HepG2 (cell line): Measurements from ENCODE around the gene ZBTB46. TPM values are rescaled to one million over a fixed set of nuclear protein-coding genes. Genes with fewer than 3 reads are reported as not detected.

ENCODE experiments used
- ATM ChIP-seq: fragments of 450-650 bp; IDR thresholded peaks from 2 replicates; pipeline ENCODE4 v1.7.1; 2017; ENCODE audit warnings: mild to moderate bottlenecking, borderline replicate concordance
- EZH2 ChIP-seq: conservative IDR thresholded peaks from 2 replicates; pipeline ENCODE4 v1.6.1; 2012; ENCODE audit warnings: mild to moderate bottlenecking, low read depth, low read length, moderate library complexity
- KDM5A ChIP-seq: fragments of 200-600 bp; sonication (generic); IDR thresholded peaks from 2 replicates; pipeline ENCODE4 v1.7.0; 2018; ENCODE audit warnings: antibody characterized with exemption, mild to moderate bottlenecking, low read length, borderline replicate concordance
- PAWR ChIP-seq: sonication (generic); formaldehyde crosslinking; IDR thresholded peaks from 2 replicates; pipeline ENCODE4 v1.4.0; 2020; ENCODE audit warnings: missing genetic modification reagents, mild to moderate bottlenecking, borderline replicate concordance
- PTBP1 ChIP-seq: fragments of 200-400 bp; formaldehyde crosslinking; IDR thresholded peaks from 2 replicates; pipeline ENCODE4 v1.6.1; 2018; ENCODE audit warnings: low read length, low read depth; ENCODE audit not compliant: poor library complexity, severe bottlenecking
- REL ChIP-seq: sonication (generic); formaldehyde crosslinking; conservative IDR thresholded peaks from 2 replicates; pipeline ENCODE4 v1.8.0; 2022; ENCODE audit warnings: mild to moderate bottlenecking, missing genetic modification reagents, moderate library complexity
- SMC3 ChIP-seq: IDR thresholded peaks from 2 replicates; pipeline ENCODE4 v1.6.1; 2011; ENCODE audit warnings: low read length, improper control_type of control experiment
- TOPORS ChIP-seq: sonication (generic); formaldehyde crosslinking; IDR thresholded peaks from 2 replicates; pipeline ENCODE4 v1.8.0; 2023; ENCODE audit warnings: mild to moderate bottlenecking, missing genetic modification reagents
- ZBTB7A ChIP-seq: sonication (generic); formaldehyde crosslinking; IDR thresholded peaks from 2 replicates; pipeline ENCODE4 v1.8.0; 2022; ENCODE audit warnings: mild to moderate bottlenecking, missing genetic modification reagents
- ZFP41 ChIP-seq: sonication (generic); formaldehyde crosslinking; IDR thresholded peaks from 2 replicates; pipeline ENCODE4 v1.4.0; 2020; ENCODE audit warnings: mild to moderate bottlenecking, missing genetic modification reagents, borderline replicate concordance
- ZKSCAN5 ChIP-seq: sonication (generic); formaldehyde crosslinking; IDR thresholded peaks from 2 replicates; pipeline ENCODE4 v1.5.1; 2020; ENCODE audit warnings: mild to moderate bottlenecking, missing genetic modification reagents
- ZNF17 ChIP-seq: sonication (generic); formaldehyde crosslinking; IDR thresholded peaks from 2 replicates; pipeline ENCODE4 v1.5.0; 2020; ENCODE audit warnings: mild to moderate bottlenecking, missing genetic modification reagents
- ZNF234 ChIP-seq: sonication (generic); formaldehyde crosslinking; conservative IDR thresholded peaks from 2 replicates; pipeline ENCODE4 v1.5.1; 2020; ENCODE audit warnings: mild to moderate bottlenecking, missing genetic modification reagents
- ZNF569 ChIP-seq: sonication (generic); formaldehyde crosslinking; IDR thresholded peaks from 2 replicates; pipeline ENCODE4 v1.5.0; 2020; ENCODE audit warnings: mild to moderate bottlenecking, missing genetic modification reagents, moderate library complexity, borderline replicate concordance
- polyA plus RNA-seq, 8 experiments: library from polyadenylated mRNA; depleted of rRNA in 3 of 8; stranded (reverse) in 7 of 8; unstranded in 1 of 8; fragments of >200 nt; fragmentation: Illumina TruSeq in 4 of 8; extraction: Trizol in 4 of 8; gene quantifications; 2 replicates each; pipeline versions ENCODE4 v1.2.1 to v1.2.3, GENCODE V29; 2011 to 2016; ENCODE audit warnings: low read depth in 4 of 8, missing spikeins in 1 of 8, mixed read lengths in 1 of 8; ENCODE audit not compliant: insufficient read depth in 1 of 8
- total RNA-seq, 5 experiments: library from RNA; depleted of rRNA; stranded (reverse); fragments of >200 nt; fragmentation: Illumina TruSeq; extraction: Trizol; gene quantifications; 2 replicates each; pipeline ENCODE4 v1.2.3, GENCODE V29; 2016; ENCODE audit warnings: low read depth in 1 of 5
- TF ChIP-seq, protein P1 (sequence below): sonication (generic); formaldehyde crosslinking; IDR thresholded peaks from 2 replicates; pipeline ENCODE4 v1.9.0; 2021; ENCODE audit warnings: missing genetic modification reagents, borderline replicate concordance
- TF ChIP-seq, protein P2 (sequence below): sonication (generic); formaldehyde crosslinking; conservative IDR thresholded peaks from 2 replicates; pipeline ENCODE4 v1.4.0; 2020; ENCODE audit warnings: missing genetic modification reagents
- TF ChIP-seq, protein P3 (sequence below): sonication (generic); formaldehyde crosslinking; IDR thresholded peaks from 2 replicates; pipeline ENCODE4 v1.4.0; 2020; ENCODE audit warnings: missing genetic modification reagents, borderline replicate concordance
- TF ChIP-seq, protein P4 (sequence below): sonication (generic); formaldehyde crosslinking; IDR thresholded peaks from 2 replicates; pipeline ENCODE4 v1.5.0; 2020; ENCODE audit warnings: mild to moderate bottlenecking, missing genetic modification reagents
- TF ChIP-seq, protein P5 (sequence below): sonication (generic); formaldehyde crosslinking; IDR thresholded peaks from 2 replicates; pipeline ENCODE4 v1.5.1; 2020; ENCODE audit warnings: missing genetic modification reagents, mild to moderate bottlenecking, borderline replicate concordance

The ZBTB46 gene
- total and polyA plus RNA-seq, 2 of the 13 experiments (the other 11 are each of a cell fraction or from before 2014, with no cell fraction given): 1.6 to 13.5 TPM

DNA sequence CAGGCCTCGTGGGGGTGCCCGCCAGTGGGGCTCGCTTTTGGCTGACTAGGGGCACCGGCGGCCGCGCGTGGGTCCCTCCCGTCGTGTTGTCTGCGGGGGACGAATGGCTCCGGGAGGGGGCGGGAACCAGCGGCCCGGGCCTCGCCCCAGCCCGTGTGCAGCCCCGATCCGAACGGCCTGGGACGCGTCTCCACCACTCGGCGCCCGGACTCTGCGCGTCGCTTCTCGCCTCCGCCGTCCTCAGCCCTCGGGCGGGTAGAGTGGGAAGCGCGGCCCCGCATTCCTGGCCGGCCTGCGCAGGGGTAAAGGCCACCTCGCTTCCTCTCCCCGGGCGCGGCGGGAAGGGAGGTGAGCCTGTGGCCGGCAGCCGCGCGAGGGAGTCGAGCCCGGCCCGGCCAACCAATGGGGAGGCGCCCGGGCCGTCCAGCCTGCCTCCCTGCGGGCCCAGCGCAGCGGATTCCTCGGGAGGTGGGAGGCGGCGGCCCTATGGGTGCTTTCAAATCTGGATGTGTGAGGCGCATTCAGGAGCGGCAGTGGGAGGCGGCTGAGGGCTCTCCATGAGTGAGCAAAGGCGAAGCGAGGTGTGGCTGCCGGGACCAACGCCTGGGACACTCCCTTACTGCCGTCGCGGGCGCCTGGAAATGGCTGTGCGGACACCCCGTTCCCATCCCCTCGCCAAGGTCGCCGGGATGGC is 1.1 kb upstream of the ZBTB46 start (continued):
- TF ChIP-seq KDM5A (no peak), ZFP41 (CRISPR knock-in tag) (no peak; the same call in 1 of the 2 replicates), ZNF569 (CRISPR knock-in tag) (no peak), ATM (no peak), PAWR (CRISPR knock-in tag) (no peak), EZH2 (no peak), ZNF17 (CRISPR knock-in tag) (no peak), TOPORS (CRISPR knock-in tag) (peak; percentile 78; the same call in 1 of the 2 replicates), PTBP1 (no peak), REL (CRISPR knock-in tag) (no peak), SMC3 (no peak), ZKSCAN5 (CRISPR knock-in tag) (peak; percentile 98), ZNF234 (CRISPR knock-in tag) (no peak; the same call in 1 of the 2 replicates), ZBTB7A (CRISPR knock-in tag) (no peak)
- TF ChIP-seq, protein P1, sequence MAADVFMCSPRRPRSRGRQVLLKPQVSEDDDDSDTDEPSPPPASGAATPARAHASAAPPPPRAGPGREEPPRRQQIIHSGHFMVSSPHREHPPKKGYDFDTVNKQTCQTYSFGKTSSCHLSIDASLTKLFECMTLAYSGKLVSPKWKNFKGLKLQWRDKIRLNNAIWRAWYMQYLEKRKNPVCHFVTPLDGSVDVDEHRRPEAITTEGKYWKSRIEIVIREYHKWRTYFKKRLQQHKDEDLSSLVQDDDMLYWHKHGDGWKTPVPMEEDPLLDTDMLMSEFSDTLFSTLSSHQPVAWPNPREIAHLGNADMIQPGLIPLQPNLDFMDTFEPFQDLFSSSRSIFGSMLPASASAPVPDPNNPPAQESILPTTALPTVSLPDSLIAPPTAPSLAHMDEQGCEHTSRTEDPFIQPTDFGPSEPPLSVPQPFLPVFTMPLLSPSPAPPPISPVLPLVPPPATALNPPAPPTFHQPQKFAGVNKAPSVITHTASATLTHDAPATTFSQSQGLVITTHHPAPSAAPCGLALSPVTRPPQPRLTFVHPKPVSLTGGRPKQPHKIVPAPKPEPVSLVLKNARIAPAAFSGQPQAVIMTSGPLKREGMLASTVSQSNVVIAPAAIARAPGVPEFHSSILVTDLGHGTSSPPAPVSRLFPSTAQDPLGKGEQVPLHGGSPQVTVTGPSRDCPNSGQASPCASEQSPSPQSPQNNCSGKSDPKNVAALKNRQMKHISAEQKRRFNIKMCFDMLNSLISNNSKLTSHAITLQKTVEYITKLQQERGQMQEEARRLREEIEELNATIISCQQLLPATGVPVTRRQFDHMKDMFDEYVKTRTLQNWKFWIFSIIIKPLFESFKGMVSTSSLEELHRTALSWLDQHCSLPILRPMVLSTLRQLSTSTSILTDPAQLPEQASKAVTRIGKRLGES (CRISPR knock-in tag): peak; percentile 60
- TF ChIP-seq, protein P2, sequence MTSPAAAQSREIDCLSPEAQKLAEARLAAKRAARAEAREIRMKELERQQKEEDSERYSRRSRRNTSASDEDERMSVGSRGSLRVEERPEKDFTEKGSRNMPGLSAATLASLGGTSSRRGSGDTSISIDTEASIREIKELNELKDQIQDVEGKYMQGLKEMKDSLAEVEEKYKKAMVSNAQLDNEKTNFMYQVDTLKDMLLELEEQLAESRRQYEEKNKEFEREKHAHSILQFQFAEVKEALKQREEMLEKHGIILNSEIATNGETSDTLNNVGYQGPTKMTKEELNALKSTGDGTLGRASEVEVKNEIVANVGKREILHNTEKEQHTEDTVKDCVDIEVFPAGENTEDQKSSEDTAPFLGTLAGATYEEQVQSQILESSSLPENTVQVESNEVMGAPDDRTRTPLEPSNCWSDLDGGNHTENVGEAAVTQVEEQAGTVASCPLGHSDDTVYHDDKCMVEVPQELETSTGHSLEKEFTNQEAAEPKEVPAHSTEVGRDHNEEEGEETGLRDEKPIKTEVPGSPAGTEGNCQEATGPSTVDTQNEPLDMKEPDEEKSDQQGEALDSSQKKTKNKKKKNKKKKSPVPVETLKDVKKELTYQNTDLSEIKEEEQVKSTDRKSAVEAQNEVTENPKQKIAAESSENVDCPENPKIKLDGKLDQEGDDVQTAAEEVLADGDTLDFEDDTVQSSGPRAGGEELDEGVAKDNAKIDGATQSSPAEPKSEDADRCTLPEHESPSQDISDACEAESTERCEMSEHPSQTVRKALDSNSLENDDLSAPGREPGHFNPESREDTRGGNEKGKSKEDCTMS (CRISPR knock-in tag): no peak
- TF ChIP-seq, protein P3, sequence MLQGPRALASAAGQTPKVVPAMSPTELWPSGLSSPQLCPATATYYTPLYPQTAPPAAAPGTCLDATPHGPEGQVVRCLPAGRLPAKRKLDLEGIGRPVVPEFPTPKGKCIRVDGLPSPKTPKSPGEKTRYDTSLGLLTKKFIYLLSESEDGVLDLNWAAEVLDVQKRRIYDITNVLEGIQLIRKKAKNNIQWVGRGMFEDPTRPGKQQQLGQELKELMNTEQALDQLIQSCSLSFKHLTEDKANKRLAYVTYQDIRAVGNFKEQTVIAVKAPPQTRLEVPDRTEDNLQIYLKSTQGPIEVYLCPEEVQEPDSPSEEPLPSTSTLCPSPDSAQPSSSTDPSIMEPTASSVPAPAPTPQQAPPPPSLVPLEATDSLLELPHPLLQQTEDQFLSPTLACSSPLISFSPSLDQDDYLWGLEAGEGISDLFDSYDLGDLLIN (CRISPR knock-in tag): no peak
- TF ChIP-seq, protein P4, sequence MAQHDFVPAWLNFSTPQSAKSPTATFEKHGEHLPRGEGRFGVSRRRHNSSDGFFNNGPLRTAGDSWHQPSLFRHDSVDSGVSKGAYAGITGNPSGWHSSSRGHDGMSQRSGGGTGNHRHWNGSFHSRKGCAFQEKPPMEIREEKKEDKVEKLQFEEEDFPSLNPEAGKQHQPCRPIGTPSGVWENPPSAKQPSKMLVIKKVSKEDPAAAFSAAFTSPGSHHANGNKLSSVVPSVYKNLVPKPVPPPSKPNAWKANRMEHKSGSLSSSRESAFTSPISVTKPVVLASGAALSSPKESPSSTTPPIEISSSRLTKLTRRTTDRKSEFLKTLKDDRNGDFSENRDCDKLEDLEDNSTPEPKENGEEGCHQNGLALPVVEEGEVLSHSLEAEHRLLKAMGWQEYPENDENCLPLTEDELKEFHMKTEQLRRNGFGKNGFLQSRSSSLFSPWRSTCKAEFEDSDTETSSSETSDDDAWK (CRISPR knock-in tag): no peak
- TF ChIP-seq, protein P5, sequence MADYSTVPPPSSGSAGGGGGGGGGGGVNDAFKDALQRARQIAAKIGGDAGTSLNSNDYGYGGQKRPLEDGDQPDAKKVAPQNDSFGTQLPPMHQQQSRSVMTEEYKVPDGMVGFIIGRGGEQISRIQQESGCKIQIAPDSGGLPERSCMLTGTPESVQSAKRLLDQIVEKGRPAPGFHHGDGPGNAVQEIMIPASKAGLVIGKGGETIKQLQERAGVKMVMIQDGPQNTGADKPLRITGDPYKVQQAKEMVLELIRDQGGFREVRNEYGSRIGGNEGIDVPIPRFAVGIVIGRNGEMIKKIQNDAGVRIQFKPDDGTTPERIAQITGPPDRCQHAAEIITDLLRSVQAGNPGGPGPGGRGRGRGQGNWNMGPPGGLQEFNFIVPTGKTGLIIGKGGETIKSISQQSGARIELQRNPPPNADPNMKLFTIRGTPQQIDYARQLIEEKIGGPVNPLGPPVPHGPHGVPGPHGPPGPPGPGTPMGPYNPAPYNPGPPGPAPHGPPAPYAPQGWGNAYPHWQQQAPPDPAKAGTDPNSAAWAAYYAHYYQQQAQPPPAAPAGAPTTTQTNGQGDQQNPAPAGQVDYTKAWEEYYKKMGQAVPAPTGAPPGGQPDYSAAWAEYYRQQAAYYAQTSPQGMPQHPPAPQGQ (CRISPR knock-in tag): no peak
